CD14-positive monocyte (primary cell): ENCODE data around the gene CCBE1. TPM values are rescaled to one million over a fixed set of nuclear protein-coding genes. Genes with fewer than 3 reads are reported as not detected.

Experiments used
- DNase-seq, 3 donors: peaks; one replicate each; pipeline ENCODE4 v3.0.0-alpha.2; 2011 to 2022
- H2AFZ ChIP-seq: 2 replicates; pipeline ENCODE4 v1.6.0; 2012; ENCODE audit warnings: mild to moderate bottlenecking, low read depth, low read length, inconsistent platforms; ENCODE audit not compliant: insufficient read depth, poor library complexity, severe bottlenecking
- H3K27ac ChIP-seq, 2 donors: 1 replicate in 1 of 2; 2 replicates in 1 of 2; pipeline ENCODE4 v1.5.1; 2012 to 2013; ENCODE audit warnings: low read length in 2 of 2, control low read depth in 1 of 2, inconsistent platforms in 1 of 2, low read depth in 1 of 2, mild to moderate bottlenecking in 1 of 2
- H3K27me3 ChIP-seq, 2 donors: one replicate each; pipeline versions ENCODE4 v1.6.0 to v1.6.1; 2011 to 2013; ENCODE audit warnings: low read length in 2 of 2; ENCODE audit not compliant: control insufficient read depth in 2 of 2, insufficient read depth in 2 of 2
- H3K36me3 ChIP-seq, 2 donors: replicated peaks in 1 of 2; 1 replicate in 1 of 2; 2 replicates in 1 of 2; pipeline versions ENCODE4 v1.5.1 to v1.6.1; 2012 to 2013; ENCODE audit warnings: low read length in 2 of 2, control low read depth in 1 of 2, inconsistent platforms in 1 of 2, mild to moderate bottlenecking in 1 of 2; ENCODE audit not compliant: insufficient read depth in 2 of 2, control insufficient read depth in 1 of 2
- H3K4me1 ChIP-seq, 2 donors: 1 replicate in 1 of 2; 2 replicates in 1 of 2; pipeline versions ENCODE4 v1.5.1 to v1.6.1; 2012 to 2013; ENCODE audit warnings: low read length in 2 of 2, control low read depth in 1 of 2, inconsistent platforms in 1 of 2, mild to moderate bottlenecking in 1 of 2, moderate library complexity in 1 of 2; ENCODE audit not compliant: insufficient read depth in 2 of 2, control insufficient read depth in 1 of 2
- H3K4me2 ChIP-seq: replicated peaks from 2 replicates; pipeline ENCODE3; 2012; ENCODE audit warnings: low read length, moderate library complexity, mild to moderate bottlenecking; ENCODE audit not compliant: poor library complexity, severe bottlenecking; ENCODE audit errors: extremely low read depth
- H3K4me3 ChIP-seq, 3 experiments: fragments of 200-600 bp in 1 of 3; sonication (generic) in 1 of 3; replicated peaks in 1 of 3; 1 replicate in 2 of 3; 2 replicates in 1 of 3; pipeline ENCODE4 v1.5.1; 2011 to 2013; ENCODE audit warnings: low read length in 3 of 3, mild to moderate bottlenecking in 3 of 3, control low read depth in 2 of 3, low read depth in 2 of 3, inconsistent platforms in 1 of 3, moderate library complexity in 1 of 3
- H3K79me2 ChIP-seq: 2 replicates; pipeline ENCODE4 v1.6.0; 2012; ENCODE audit warnings: mild to moderate bottlenecking, control low read depth, inconsistent platforms, low read length, moderate library complexity; ENCODE audit not compliant: insufficient read depth
- H3K9ac ChIP-seq: 2 replicates; pipeline ENCODE4 v1.6.0; 2017; ENCODE audit warnings: low read length, mild to moderate bottlenecking; ENCODE audit not compliant: insufficient read depth, poor library complexity, severe bottlenecking
- H3K9me3 ChIP-seq, 2 donors: replicated peaks in 1 of 2; 1 replicate in 1 of 2; 2 replicates in 1 of 2; pipeline versions ENCODE4 v1.5.1 to v1.6.1; 2012 to 2013; ENCODE audit warnings: low read length in 2 of 2, control low read depth in 1 of 2; ENCODE audit not compliant: control insufficient read depth in 1 of 2, insufficient read depth in 1 of 2
- H4K20me1 ChIP-seq: 2 replicates; pipeline ENCODE4 v1.6.0; 2012; ENCODE audit warnings: mild to moderate bottlenecking, low read length, control low read depth, moderate library complexity; ENCODE audit not compliant: insufficient read depth
- H3K27ac Mint-ChIP-seq, 7 donors: one replicate each; pipeline ENCODE4 v1.8.0; 2020; ENCODE audit warnings: mild to moderate bottlenecking in 7 of 7, mixed read lengths in 7 of 7, moderate library complexity in 6 of 7, inconsistent platforms in 2 of 7
- H3K27me3 Mint-ChIP-seq, 3 donors: one replicate each; pipeline ENCODE4 v1.8.0; 2021 to 2022; ENCODE audit warnings: low read depth in 3 of 3, mild to moderate bottlenecking in 3 of 3, mixed read lengths in 3 of 3, moderate library complexity in 3 of 3, inconsistent platforms in 1 of 3
- H3K36me3 Mint-ChIP-seq, 2 donors: one replicate each; pipeline ENCODE4 v1.8.0; 2020; ENCODE audit warnings: mixed read lengths in 2 of 2, inconsistent platforms in 1 of 2, mild to moderate bottlenecking in 1 of 2
- H3K4me1 Mint-ChIP-seq: one replicate; pipeline ENCODE4 v1.8.0; 2020; ENCODE audit warnings: mild to moderate bottlenecking, mixed read lengths
- H3K4me3 Mint-ChIP-seq, 2 donors: one replicate each; pipeline ENCODE4 v1.8.0; 2020; ENCODE audit warnings: mild to moderate bottlenecking in 2 of 2, mixed read lengths in 2 of 2, moderate library complexity in 1 of 2
- H3K9me3 Mint-ChIP-seq, 7 donors: one replicate each; pipeline ENCODE4 v1.8.0; 2020 to 2022; ENCODE audit warnings: mixed read lengths in 7 of 7, mild to moderate bottlenecking in 6 of 7, moderate library complexity in 6 of 7, inconsistent platforms in 2 of 7
- CTCF ChIP-seq: fragments of 200-600 bp; IDR thresholded peaks from one replicate; pipeline ENCODE4 v1.8.0; 2022; ENCODE audit warnings: antibody characterized with exemption, mild to moderate bottlenecking
- WGBS: methylation state at CpG from one replicate; pipeline ENCODE4 v1.1.5; 2013; ENCODE audit warnings: missing lambda C conversion rate; ENCODE audit not compliant: insufficient coverage; 5-methylcytosine and 5-hydroxymethylcytosine counted together
- intact Hi-C, 2 donors: fragments of 100-400 bp; cut with micrococcal nuclease; formaldehyde crosslinking; loops; one replicate each; pipeline versions ENCODE4 v1.15.0 to v1.15.1; 2023
- polyA plus RNA-seq, 3 donors: library from polyadenylated mRNA; depleted of rRNA in 1 of 3; unstranded in 2 of 3; stranded (reverse) in 1 of 3; fragments of 300-500 nt in 2 of 3; fragments of >200 nt in 1 of 3; fragmentation: Illumina TruSeq in 2 of 3; gene quantifications; 1 replicate in 2 of 3; 2 replicates in 1 of 3; pipeline ENCODE4 v1.2.3, GENCODE V29; 2012 to 2021

CCBE1 gene
- polyA plus RNA-seq, 3 donors: not detected

GRCh38 chr18:59560556-59560955 lies 136.7 kb downstream of the CCBE1 start:
- H4K20me1 ChIP-seq: no peaks in the 10 kb centered on the region
- 85% methylated on average over 2 of the region's 7 CpGs for WGBS
- no peak overlapping the region for H3K4me3 ChIP-seq
- H3K79me2 ChIP-seq: no peaks in the 10 kb centered on the region
- Mint-ChIP-seq H3K9me3 (peaks cover 9 to 23% (median 14%) of the 10 kb centered on the region in 7 donors), H3K4me3 (no peak overlapping the region), H3K27ac (no peak overlapping the region), H3K4me1 (no peaks in the 10 kb centered on the region), H3K36me3 (no peaks in the 10 kb centered on the region), H3K27me3 (peaks cover 0 to 1% (median 0%) of the 10 kb centered on the region in 3 donors)
- H3K4me1 ChIP-seq: no peaks in the 10 kb centered on the region
- intact Hi-C loops: no loop called here
- no peaks in the 10 kb centered on the region for H3K27me3 ChIP-seq
- DNase-seq: no peak
- H3K9me3 ChIP-seq: peaks cover 0 to 9% of the 10 kb centered on the region in 2 donors
- no peak for TF ChIP-seq CTCF
- H3K27ac ChIP-seq: no peak overlapping the region
- H3K36me3 ChIP-seq: no peaks in the 10 kb centered on the region
- no peak overlapping the region for H3K9ac ChIP-seq
- no peak overlapping the region for H3K4me2 ChIP-seq
- H2AFZ ChIP-seq: no peak overlapping the region

- peaks cover 0 to 9% of the 10 kb centered on the region in 2 donors for H3K9me3 ChIP-seq
- H4K20me1 ChIP-seq: no peaks in the 10 kb centered on the region
- Mint-ChIP-seq H3K9me3 (peaks cover 9 to 21% (median 14%) of the 10 kb centered on the region in 7 donors), H3K4me1 (no peaks in the 10 kb centered on the region), H3K4me3 (no peak overlapping the region), H3K27me3 (peaks cover 0 to 1% (median 0%) of the 10 kb centered on the region in 3 donors), H3K27ac (no peak overlapping the region), H3K36me3 (no peaks in the 10 kb centered on the region)
- H3K4me1 ChIP-seq: no peaks in the 10 kb centered on the region
- no peak overlapping the region for H3K4me3 ChIP-seq
- H3K79me2 ChIP-seq: no peaks in the 10 kb centered on the region
- DNase-seq: no peak
- intact Hi-C loops: no loop called here
- TF ChIP-seq CTCF: no peak
- H3K9ac ChIP-seq: no peak overlapping the region
- no peaks in the 10 kb centered on the region for H3K36me3 ChIP-seq
- no peak overlapping the region for H2AFZ ChIP-seq
- H3K27me3 ChIP-seq: no peaks in the 10 kb centered on the region
- WGBS: 92% methylated on average over 7 of the region's 7 CpGs
- H3K27ac ChIP-seq: no peak overlapping the region
- no peak overlapping the region for H3K4me2 ChIP-seq
These were observed 137.7 kb downstream of the CCBE1 start for GRCh38 chr18:59559528-59559927.
